Activated naive CD8-positive, alpha-beta T cell treated with anti-CD3 and anti-CD28 coated beads, Interleukin-2, amount 50 U/mL, for 16 hours (primary cell): ENCODE data around the gene DDAH2.

ENCODE experiments used
- DNase-seq: peaks from one replicate; pipeline ENCODE4 v3.0.0-alpha.2; 2020; ENCODE audit warnings: low read depth, low spot score

Gene DDAH2

DNA sequence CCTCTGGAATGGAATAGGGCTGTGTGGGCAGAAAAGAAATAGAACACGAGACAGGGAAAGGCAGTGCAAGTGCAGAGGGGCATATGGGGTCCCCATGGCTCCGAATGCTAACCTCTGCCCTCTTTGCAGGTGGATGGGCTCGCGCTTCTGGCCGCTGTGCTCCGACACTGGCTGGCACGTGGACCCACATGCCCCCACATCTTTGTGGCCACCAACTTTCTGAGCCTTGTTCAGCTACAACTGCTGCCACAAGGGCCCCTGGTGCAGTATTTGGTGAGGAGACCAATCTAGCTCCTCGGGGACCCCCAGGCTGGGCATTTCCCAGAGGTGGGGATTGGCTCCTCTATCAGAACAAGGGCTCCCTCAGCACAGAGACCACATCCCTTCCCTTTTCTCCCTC, 32.2 kb upstream of the DDAH2 start:
- DNase-seq, result no peak

DNA sequence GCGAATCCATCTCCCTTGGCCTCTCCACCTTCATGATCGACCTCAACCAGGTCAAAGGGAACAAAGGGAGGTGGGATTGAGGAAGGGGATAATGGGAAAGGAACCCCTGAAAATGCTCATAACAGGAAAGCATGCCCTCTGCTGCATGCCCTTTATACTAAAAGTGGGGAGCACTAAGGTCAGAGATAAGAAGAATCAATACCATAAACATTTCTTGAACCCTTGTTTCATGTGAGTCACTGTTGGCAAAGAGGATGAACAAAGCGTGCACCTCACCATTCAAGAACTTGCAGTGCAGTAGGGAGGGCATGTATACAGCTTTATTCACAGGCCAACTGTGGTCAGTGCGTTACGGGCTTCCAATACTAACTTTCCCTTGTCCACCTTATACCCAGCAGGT, 31.7 kb upstream of the DDAH2 start:
- DNase-seq, result no peak

DNA sequence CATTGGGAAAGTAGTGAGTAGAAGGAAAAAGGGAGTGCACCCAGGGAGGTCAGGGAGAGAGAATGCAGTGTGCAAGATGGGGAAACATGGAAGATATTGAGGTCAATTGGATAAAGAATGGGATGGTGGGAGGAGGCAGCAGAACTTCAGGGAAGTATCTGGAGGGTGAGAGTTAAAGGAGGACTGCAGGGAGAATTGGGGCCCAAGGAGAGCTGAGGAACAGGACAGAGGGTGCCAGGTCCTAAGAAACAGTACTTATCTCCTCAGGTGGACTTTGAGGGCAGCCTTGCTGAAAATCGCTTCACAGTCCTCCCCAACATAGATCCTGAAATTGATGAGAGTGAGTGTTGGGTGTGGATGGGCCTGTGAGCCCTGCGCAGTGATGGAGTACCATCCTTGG, 29.2 kb upstream of the DDAH2 start:
- no peak for DNase-seq

DNA sequence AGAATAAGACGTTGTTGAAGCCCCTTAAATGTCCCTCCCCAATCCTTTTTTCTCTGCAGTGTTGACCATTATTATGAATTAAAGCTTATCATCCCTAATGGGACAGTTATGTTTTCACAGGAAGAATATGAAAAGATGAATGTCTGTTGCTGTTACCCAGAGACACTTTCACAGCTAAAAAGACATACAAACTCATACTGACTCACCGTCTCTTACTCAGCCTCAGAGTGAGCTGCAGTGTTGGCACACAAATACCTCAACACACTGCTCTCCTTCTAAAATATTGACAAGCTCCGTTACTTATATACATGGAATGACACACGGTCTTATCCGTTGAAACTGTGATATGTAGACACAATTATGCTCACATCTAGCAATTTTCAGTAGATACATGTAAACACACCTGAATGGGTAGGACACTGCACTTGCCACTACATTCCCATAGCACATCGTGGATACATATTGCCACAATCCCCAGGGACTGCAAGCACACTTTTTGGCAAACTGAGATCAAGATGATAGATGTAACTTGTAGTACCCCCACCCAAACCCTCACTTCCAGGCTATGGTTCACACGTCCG, 23.7 kb upstream of the DDAH2 start:
- DNase-seq, result no peak

GRCh38 chr6:31750411-31751022, 21.4 kb upstream of the DDAH2 start:
- DNase-seq, result no peak

DNA sequence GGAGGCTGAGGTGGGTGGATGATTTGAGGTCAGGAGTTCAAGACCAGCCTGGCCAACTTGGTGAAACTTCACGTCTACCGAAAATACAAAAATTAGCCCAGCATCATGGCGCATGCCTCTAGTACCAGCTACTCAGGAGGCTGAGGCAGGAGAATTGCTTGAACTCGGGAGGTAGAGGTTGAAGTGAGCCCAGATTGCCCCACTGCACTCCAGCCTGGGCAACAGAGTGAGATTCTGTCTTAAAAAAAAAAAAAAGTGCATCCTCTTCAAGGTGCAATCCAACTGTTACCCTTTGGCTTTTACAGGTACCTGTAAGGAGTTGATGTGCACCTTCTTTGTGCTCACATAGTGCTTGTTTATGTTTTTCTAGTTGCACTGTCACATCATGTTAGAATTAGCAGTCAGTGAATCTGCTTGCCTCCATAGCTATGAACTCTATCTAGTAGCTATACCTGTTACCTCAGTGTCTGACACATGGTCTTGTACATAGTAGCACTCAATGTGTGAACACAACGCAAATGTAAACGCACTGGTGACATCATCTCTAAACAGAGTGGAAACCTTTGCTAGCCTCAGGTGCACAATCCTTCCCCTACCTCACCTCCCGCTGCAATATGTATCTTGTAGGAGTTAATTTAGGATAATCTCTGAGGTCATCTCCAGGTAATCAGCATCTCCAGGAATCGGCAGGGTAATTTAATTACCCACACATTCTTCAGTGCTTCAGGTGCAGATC, 20.4 kb upstream of the DDAH2 start:
- DNase-seq, result no peak

GRCh38 chr6:31744422-31744821, 15.3 kb upstream of the DDAH2 start:
- no peak for DNase-seq

DNA sequence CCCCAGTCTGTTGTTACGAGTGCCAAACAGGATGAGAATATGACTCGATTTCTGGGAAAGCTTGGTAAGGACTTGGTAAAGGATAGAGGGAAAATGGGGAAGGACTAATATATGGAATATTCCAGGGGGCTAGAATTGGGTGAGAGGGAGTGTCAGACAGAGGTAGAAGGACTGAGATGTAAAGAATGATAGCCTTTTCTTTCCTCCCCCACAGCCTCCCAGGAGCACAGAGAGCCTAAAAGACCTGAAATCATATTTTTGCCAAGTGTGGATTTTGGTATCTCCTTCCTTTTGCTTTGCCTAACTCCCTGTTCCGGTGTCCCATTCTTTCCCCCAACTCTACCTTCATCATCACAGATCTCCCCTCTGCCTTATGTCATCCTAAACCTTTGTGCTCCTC, 13.8 kb upstream of the DDAH2 start:
- no peak for DNase-seq

GRCh38 chr6:31741815-31742214, 12.7 kb upstream of the DDAH2 start:
- DNase-seq, result no peak

- DNase-seq, result no peak
These were observed 11.5 kb upstream of the DDAH2 start for GRCh38 chr6:31740397-31741223.

GRCh38 chr6:31739639-31740396, 10.7 kb upstream of the DDAH2 start, which contains the start of gene MSH5:
MSH5 (plus strand) TSS chr6:31740005; CDS start chr6:31740467, 462 bp downstream.
- DNase-seq, result peak; percentile 88

GRCh38 chr6:31737991-31738979, 9.2 kb upstream of the DDAH2 start:
- no peak for DNase-seq

DNA sequence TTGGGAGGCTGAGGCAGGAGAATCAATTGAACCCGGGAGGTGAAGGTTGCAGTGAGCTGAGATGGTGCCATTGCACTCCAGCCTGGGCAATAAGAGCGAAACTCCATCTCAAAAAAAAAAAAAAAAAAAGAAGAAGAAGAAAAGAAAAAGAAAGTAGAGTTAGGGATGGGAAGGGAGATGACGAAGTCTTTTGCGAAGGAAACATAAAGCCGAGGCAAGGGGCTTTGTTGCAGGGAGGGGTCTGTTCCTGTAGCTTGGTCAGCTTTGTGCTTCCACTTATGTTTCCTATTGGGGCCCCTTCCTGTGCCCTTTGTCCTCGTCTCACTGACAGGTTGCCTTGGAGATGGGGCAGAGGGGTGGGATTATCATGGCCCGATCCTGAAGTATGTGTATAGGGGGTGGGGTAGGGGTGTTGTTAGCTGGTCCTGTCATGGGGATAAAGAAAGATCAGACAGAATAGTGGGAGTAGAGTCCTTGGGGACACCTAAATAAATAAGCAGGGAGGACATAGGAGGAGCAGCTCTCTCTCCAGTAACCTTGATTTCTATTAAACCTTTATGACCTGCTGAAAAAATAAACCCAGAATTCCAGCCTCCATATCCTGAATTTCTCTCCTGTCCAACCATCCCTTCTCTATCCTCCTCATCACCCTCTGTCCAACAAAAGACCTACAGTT, 8.4 kb upstream of the DDAH2 start:
- no peak for DNase-seq

DNA sequence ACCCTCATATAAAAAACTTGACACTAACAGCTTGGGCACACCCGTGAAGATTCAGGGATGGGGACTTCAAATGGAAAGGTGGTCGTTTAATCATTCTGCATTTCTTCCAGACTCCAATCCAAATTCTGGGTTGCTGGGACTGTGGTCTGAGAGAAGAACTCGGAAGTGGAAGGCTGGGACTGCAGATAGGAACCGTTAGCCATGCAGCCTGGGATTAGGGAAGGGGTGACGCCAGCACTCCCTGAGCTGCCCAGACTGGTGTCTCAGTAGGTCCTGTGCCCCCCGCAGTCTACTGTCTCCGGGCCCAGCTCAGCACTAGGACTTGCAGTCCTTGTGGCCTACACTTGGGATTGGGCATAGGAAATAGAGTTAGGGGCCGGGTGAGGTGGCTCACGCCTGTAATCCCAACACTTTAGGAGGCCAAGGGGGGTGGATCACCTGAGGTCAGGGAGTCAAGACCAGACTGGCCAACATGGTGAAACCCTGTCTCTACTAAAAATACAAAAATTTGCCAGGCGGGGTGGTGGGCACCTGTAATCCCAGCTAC, 7.7 kb upstream of the DDAH2 start:
- no peak for DNase-seq

- peak; percentile 57 for DNase-seq
These were observed 7.1 kb upstream of the DDAH2 start, which contains the start of gene CLIC1 for GRCh38 chr6:31736021-31736767. CLIC1 (minus strand) TSS chr6:31736530; CDS start chr6:31736300, 230 bp downstream.

- DNase-seq, result no peak
These were observed 5.8 kb upstream of the DDAH2 start for GRCh38 chr6:31734821-31735406.

GRCh38 chr6:31734247-31734820, 5.2 kb upstream of the DDAH2 start:
- no peak for DNase-seq

DNA sequence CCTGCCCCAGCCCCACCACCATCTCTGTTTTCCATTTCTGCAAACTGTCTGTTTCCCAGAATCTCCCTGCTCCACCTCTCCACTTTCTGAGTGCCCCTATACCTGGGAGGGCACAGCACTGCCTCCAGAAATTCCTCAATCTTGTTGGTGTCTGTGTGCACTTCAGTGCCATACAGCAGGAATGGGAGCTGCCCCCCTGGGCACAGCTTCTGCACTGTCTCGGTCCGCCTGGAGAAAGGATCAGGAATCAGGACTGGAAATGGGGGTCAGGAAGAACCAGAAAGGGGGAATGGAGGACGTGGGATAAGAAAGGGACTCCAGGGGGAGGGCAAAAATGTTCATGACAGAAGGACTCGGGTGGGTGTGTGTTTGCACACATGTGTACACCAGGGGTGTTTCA, 4.6 kb upstream of the DDAH2 start:
- DNase-seq, result no peak
